Measurements from ENCODE around the gene ECE1.

ECE1 gene

DNA sequence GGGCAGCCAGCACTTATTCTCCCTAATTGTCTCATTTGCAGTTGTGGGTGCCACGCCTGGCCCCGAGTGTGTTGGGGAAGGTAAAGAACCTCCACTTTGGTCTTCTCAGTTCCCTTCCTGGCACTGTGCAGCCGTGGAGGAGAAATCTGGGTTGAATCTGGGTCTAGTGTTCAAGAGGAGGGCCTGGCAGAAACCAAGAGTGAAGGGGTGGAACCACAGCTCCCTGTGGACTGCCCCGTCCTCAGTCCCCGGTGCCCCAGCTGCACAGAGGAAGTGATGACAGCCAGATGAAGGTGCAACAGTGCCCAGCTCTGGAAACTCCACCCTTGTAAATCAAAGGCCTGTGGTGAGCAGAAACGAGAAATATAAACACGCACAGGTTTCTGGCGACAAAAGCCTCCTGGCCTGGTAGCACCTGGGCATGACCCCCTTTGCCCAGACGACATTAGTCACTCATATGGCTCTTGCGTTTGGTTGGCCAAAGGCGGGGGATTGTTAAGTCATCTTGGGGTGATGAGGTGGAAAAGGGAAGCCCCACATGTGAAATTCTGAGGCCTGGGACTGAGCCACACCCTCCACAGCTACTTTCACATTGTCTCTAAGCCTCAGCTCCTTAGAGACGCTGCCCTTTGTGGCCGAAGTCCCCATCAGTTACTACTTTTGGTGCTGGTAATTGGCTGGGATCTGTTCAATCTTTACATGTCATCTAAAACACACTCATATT lies 4.2 kb upstream of the ECE1 start:
- TF ChIP-seq, protein P1, sequence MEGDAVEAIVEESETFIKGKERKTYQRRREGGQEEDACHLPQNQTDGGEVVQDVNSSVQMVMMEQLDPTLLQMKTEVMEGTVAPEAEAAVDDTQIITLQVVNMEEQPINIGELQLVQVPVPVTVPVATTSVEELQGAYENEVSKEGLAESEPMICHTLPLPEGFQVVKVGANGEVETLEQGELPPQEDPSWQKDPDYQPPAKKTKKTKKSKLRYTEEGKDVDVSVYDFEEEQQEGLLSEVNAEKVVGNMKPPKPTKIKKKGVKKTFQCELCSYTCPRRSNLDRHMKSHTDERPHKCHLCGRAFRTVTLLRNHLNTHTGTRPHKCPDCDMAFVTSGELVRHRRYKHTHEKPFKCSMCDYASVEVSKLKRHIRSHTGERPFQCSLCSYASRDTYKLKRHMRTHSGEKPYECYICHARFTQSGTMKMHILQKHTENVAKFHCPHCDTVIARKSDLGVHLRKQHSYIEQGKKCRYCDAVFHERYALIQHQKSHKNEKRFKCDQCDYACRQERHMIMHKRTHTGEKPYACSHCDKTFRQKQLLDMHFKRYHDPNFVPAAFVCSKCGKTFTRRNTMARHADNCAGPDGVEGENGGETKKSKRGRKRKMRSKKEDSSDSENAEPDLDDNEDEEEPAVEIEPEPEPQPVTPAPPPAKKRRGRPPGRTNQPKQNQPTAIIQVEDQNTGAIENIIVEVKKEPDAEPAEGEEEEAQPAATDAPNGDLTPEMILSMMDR (conservative IDR thresholded peaks at IDR 0.05; ENCODE audit: low read length): no peak
- no peak overlapping the region for H3K4me3 ChIP-seq (ENCODE audit: low read length)
- no peak for DNase-seq (ENCODE audit: low read depth)

DNA sequence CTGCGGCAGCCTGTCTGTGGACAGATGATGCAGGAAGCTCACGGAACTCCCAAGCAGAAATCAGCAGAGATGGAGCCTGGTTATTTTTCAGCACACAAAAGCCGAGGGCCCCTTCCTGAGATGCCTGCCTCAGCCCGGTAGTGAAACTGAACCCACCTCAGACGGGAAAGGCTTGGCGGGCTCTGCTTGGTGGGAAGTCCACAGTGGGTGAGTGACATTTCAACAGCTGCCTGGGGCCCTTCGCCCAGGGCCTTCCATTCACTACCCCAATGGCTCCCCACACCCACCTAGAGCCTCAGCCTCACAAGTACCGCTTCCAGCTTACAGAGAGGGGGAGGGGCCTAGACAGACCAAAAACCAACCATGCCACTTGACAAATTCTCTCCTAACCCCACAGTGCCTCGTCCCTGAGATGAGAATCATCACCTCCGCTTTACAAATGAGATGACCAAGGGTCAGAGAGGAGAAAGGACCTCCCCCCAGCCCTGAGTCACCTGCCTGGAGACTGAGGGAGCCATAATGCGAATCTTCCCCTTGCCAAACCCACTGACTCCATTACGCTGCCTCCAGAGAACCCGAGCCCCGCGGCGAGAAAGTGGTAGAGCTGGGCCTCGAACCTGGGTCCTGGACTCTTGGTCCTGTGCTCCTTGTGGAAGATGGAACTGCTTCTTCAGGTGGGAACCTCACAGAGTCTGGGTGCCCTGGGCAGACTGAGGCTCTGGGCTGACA lies 3.4 kb upstream of the ECE1 start:
- no peak for DNase-seq (ENCODE audit: low read depth)
- H3K4me3 ChIP-seq (ENCODE audit: low read length): no peak overlapping the region
- TF ChIP-seq, protein P1 (conservative IDR thresholded peaks at IDR 0.05; ENCODE audit: low read length): no peak

DNA sequence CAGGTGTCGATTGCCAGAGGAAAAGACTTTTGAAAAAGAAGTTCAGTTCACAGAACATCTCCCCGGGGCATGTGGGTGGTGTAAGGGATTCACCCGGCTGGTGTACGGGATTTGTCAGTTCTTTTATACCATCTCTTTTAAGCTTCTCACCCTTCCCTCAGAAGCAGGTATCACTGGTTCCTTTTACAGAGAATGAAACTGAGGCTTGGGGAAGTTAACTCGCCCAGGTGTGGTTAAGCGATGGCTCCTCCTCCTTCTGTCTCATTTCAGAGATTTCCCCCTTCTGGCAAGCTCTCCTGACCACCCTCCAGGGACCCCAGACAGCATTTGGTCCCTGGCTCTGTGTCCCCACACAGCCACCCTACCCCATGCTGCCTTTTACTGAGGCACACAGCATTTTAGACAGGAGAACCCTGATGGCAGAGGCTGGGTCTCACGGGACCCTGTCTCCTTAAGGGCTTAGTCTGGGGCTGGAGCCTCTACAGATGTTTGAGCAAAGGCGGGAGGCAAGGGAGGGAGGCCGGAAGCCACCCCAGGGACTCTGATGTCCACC lies 2.8 kb upstream of the ECE1 start:
- TF ChIP-seq, protein P1 (conservative IDR thresholded peaks at IDR 0.05; ENCODE audit: low read length): no peak
- no peak overlapping the region for H3K4me3 ChIP-seq (ENCODE audit: low read length)
- DNase-seq (ENCODE audit: low read depth): no peak

DNA sequence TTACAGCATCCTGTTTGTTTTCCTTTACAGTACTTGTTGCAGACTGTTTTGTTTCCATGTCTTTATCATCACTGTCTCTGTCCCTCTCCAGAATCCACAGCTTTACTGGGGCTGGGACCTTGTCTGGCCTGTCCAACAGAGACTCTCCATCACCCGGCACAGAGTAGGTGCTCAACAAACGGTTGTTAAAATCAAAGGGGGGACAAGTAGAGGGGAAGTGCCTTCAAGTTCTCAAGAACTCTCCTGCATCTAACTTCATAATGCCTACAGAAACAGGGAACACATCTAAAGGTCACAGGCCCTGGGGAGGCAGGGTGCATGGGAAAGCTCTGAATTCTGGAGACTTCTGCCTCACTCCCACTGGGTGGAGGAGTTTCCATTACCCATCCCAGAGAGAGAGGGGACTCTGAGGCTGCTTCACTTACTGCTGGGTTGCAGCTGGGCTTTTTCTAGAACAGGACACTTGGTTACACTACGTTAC lies 2.3 kb upstream of the ECE1 start:
- H3K4me3 ChIP-seq (ENCODE audit: low read length): no peak overlapping the region
- no peak for DNase-seq (ENCODE audit: low read depth)
- TF ChIP-seq, protein P1 (conservative IDR thresholded peaks at IDR 0.05; ENCODE audit: low read length): no peak

DNA sequence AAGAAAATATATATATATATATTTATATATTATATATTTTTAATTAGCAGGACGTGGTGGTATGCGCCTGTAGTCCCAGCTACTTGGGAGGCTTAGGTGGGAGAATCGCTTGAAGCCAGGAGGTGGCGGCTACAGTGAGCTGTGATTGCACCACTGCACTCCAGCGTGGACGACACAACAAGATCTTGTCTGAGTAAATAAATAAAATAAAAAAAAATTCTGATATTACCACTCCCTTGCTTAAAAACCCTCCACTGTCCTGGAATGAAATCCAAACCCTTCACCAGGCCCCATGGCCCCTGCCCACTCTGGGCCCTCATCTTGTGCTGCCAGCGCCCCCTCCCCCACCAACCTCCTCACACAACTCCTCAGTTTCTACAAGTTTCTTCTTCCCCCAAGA lies 1.7 kb upstream of the ECE1 start:
- TF ChIP-seq, protein P1 (conservative IDR thresholded peaks at IDR 0.05; ENCODE audit: low read length): no peak
- DNase-seq (ENCODE audit: low read depth): no peak
- H3K4me3 ChIP-seq (ENCODE audit: low read length): no peak overlapping the region

DNA sequence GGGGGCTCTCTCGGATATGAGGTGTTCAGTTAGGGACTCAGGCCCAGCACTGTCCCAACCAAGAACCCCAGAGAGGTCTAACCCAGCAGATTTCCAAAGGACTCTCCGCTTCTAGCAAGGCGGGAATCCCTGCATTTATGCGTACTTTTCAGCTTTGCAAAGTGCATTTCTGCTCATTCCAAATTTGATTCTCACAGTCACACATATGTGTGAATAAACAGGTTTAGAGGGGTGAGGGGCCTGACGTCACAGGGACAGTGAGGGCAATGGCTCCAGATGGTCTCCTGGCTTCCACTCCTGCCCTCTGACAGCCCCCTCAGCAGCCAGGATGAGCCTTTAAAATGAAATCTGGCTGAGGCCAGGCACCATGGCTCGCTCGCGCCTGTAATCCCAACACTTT lies 921 bp upstream of the ECE1 start:
- H3K4me3 ChIP-seq (ENCODE audit: low read length): no peak overlapping the region
- no peak for DNase-seq (ENCODE audit: low read depth)
- TF ChIP-seq, protein P1 (conservative IDR thresholded peaks at IDR 0.05; ENCODE audit: low read length): no peak
